Lung (tissue), 12 donors: Measurements from ENCODE around the gene KIF23. TPM values are rescaled to one million over a fixed set of nuclear protein-coding genes. Genes with fewer than 3 reads are reported as not detected.

ENCODE experiments used
- ATAC-seq: fragments of 200-7000 bp; cut with Tn5 transposase; one replicate; pipeline ENCODE4 v1.9.1; 2020; ENCODE audit warnings: moderate number of reproducible peaks; ENCODE audit not compliant: insufficient read depth, low FRiP score
- DNase-seq, 3 donors: peaks; one replicate each; pipeline ENCODE4 v3.0.0-alpha.2; 2013 to 2017
- H3K27ac ChIP-seq, 2 donors: one replicate each; pipeline ENCODE4 v1.5.1; 2013; ENCODE audit warnings: mild to moderate bottlenecking in 2 of 2, moderate library complexity in 2 of 2, control low read depth in 1 of 2, inconsistent platforms in 1 of 2, low read depth in 1 of 2, low read length in 1 of 2
- H3K27me3 ChIP-seq, 3 donors: one replicate each; pipeline ENCODE4 v1.5.1; 2013; ENCODE audit warnings: low read length in 2 of 3; ENCODE audit not compliant: control insufficient read depth in 3 of 3, insufficient read depth in 3 of 3
- H3K36me3 ChIP-seq, 4 donors: one replicate each; pipeline ENCODE4 v1.5.1; 2013; ENCODE audit warnings: low read length in 4 of 4, mild to moderate bottlenecking in 1 of 4, moderate library complexity in 1 of 4; ENCODE audit not compliant: control insufficient read depth in 4 of 4, insufficient read depth in 4 of 4
- H3K4me1 ChIP-seq, 5 donors: one replicate each; pipeline ENCODE4 v1.5.1; 2013; ENCODE audit warnings: low read length in 5 of 5, mild to moderate bottlenecking in 2 of 5, moderate library complexity in 1 of 5; ENCODE audit not compliant: control insufficient read depth in 5 of 5, insufficient read depth in 5 of 5
- H3K4me3 ChIP-seq: one replicate; pipeline ENCODE4 v1.5.1; 2013; ENCODE audit warnings: mild to moderate bottlenecking, control low read depth, moderate library complexity
- H3K9ac ChIP-seq, 2 donors: one replicate each; pipeline ENCODE4 v1.5.1; 2013; ENCODE audit warnings: low read length in 2 of 2, control low read depth in 1 of 2; ENCODE audit not compliant: insufficient read depth in 1 of 2
- H3K9me3 ChIP-seq, 4 donors: one replicate each; pipeline ENCODE4 v1.5.1; 2013; ENCODE audit warnings: low read length in 3 of 4, mild to moderate bottlenecking in 1 of 4, moderate library complexity in 1 of 4; ENCODE audit not compliant: control insufficient read depth in 4 of 4, insufficient read depth in 3 of 4
- CTCF ChIP-seq: IDR thresholded peaks from 2 replicates; pipeline ENCODE4 v1.5.1; 2012; ENCODE audit warnings: mild to moderate bottlenecking; ENCODE audit errors: control extremely low read depth, extremely low read depth
- WGBS, 2 donors: extraction: QIAGEN DNeasy Blood & Tissue Kit; methylation state at CpG; one replicate each; pipeline ENCODE4 v1.1.7; 2013; 5-methylcytosine and 5-hydroxymethylcytosine counted together
- polyA plus RNA-seq, 2 donors: library from polyadenylated mRNA; stranded (reverse); fragments of 200-250 nt; gene quantifications; one replicate each; pipeline ENCODE4 v1.2.1, GENCODE V29; 2013
- total RNA-seq, 2 donors: library from RNA; depleted of rRNA in 1 of 2; stranded (reverse); fragments of >200 nt in 1 of 2; gene quantifications; one replicate each; pipeline ENCODE4 v1.2.1, GENCODE V29; 2014 to 2021
- donor health status: control.
- donor health status: control.
- donor health status: Bipolar disorder and iron deficiency.
- donor health status: healthy.
- donor health status: DM: yes; HTN: yes; CAD: no.

The KIF23 gene
- total and polyA plus RNA-seq, 4 donors, result 1.4 to 15.4 (median 1.8) TPM

GRCh38 chr15:69433831-69434230, 19.7 kb downstream of the KIF23 start:
- Histone ChIP-seq H3K4me1 (no peaks in the 10 kb centered on the region), H3K4me3 (no peak overlapping the region), H3K36me3 (peaks cover 0 to 16% (median 1%) of the 10 kb centered on the region in 4 donors), H3K27ac (no peak overlapping the region), H3K27me3 (no peaks in the 10 kb centered on the region), H3K9ac (no peak overlapping the region), H3K9me3 (no peaks in the 10 kb centered on the region)
- WGBS, 2 donors, result 95% methylated on average over 1 of the region's 1 CpG
- no peak for DNase-seq
- no peak for TF ChIP-seq CTCF
- ATAC-seq, result no peak

- no peak for DNase-seq
- Histone ChIP-seq H3K27me3 (no peaks in the 10 kb centered on the region), H3K4me3 (no peak overlapping the region), H3K9me3 (no peaks in the 10 kb centered on the region), H3K9ac (no peak overlapping the region), H3K36me3 (peaks cover 0 to 13% (median 0%) of the 10 kb centered on the region in 4 donors), H3K4me1 (no peaks in the 10 kb centered on the region), H3K27ac (no peak overlapping the region)
- ATAC-seq, result no peak
- 93 to 95% methylated on average over 5 of the region's 5 CpGs for WGBS, 2 donors
- TF ChIP-seq CTCF, result no peak
These were observed 20.1 kb downstream of the KIF23 start for GRCh38 chr15:69434238-69434637.

GRCh38 chr15:69434679-69435078, 20.5 kb downstream of the KIF23 start:
- no peak overlapping the region for H3K9ac ChIP-seq
- no peak for TF ChIP-seq CTCF
- H3K4me3 ChIP-seq, result no peak overlapping the region
- no peak for DNase-seq
- H3K9me3 ChIP-seq, result no peaks in the 10 kb centered on the region
- H3K27me3 ChIP-seq, result no peaks in the 10 kb centered on the region
- peaks cover 0 to 14% (median 0%) of the 10 kb centered on the region in 4 donors for H3K36me3 ChIP-seq
- H3K27ac ChIP-seq, result no peak overlapping the region
- ATAC-seq, result no peak
- H3K4me1 ChIP-seq, result no peaks in the 10 kb centered on the region
- 97 to 98% methylated on average over 18 of the region's 18 CpGs for WGBS, 2 donors

DNA sequence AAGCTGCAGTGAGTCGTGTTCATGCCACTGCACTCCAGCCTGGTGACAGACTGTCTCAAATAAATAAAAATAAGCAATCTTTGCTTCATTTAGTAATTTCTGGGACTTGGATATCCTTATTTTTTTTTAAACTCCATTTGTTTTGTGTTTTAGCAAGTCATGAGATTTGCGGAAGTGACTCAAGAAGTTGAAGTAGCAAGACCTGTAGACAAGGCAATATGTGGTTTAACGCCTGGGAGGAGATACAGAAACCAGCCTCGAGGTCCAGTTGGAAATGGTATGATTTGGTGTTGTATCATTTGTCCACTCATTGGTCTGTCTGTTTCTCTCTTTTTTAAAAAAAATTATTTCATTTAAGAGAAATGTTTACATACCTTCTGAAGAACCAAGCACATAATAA, 21.8 kb downstream of the KIF23 start:
- no peak overlapping the region for H3K4me3 ChIP-seq
- H3K4me1 ChIP-seq, result no peaks in the 10 kb centered on the region
- peaks cover 0 to 19% (median 4%) of the 10 kb centered on the region in 4 donors for H3K36me3 ChIP-seq
- DNase-seq, result no peak
- ATAC-seq, result no peak
- no peak overlapping the region for H3K27ac ChIP-seq
- TF ChIP-seq CTCF, result no peak
- no peaks in the 10 kb centered on the region for H3K9me3 ChIP-seq
- WGBS, 2 donors, result 65 to 88% methylated on average over 4 of the region's 4 CpGs
- no peak overlapping the region for H3K9ac ChIP-seq
- H3K27me3 ChIP-seq, result no peaks in the 10 kb centered on the region
